Activated CD4-positive, alpha-beta memory T cell treated with anti-CD3 and anti-CD28 coated beads, Interleukin-2, amount 10 ng/mL, durations not matched to agents 7 days and 5 days (primary cell): Measurements from ENCODE around the gene KIAA1958. TPM values are rescaled to one million over a fixed set of nuclear protein-coding genes. Genes with fewer than 3 reads are reported as not detected.

Source experiments
- CTCF ChIA-PET: fragments of 350-600 bp; sonication (Branson Sonifier 250); formaldehyde crosslinking; loops from one replicate; lab custom pipeline; 2021; ENCODE audit warnings: antibody characterized with exemption, inconsistent platforms; lab: Charles Lee
- POLR2A ChIA-PET: fragments of 350-600 bp; sonication (Branson Sonifier 250); formaldehyde crosslinking; loops from one replicate; lab custom pipeline; 2021; ENCODE audit warnings: antibody characterized with exemption; lab: Charles Lee
- DNase-seq: peaks from one replicate; pipeline ENCODE4 v3.0.0-alpha.2; 2020
- H3K27ac Mint-ChIP-seq: one replicate; pipeline ENCODE4 v1.8.0; 2021; ENCODE audit warnings: mild to moderate bottlenecking, mixed read lengths
- H3K27me3 Mint-ChIP-seq: one replicate; pipeline ENCODE4 v1.8.0; 2021; ENCODE audit warnings: mixed read lengths
- H3K36me3 Mint-ChIP-seq: one replicate; pipeline ENCODE4 v1.8.0; 2021; ENCODE audit warnings: low read depth, mixed read lengths
- H3K4me1 Mint-ChIP-seq: one replicate; pipeline ENCODE4 v1.8.0; 2021; ENCODE audit warnings: mixed read lengths
- H3K4me3 Mint-ChIP-seq: one replicate; pipeline ENCODE4 v1.8.0; 2021; ENCODE audit warnings: mild to moderate bottlenecking, mixed read lengths
- H3K9me3 Mint-ChIP-seq: one replicate; pipeline ENCODE4 v1.8.0; 2021; ENCODE audit warnings: mixed read lengths
- total RNA-seq, 2 experiments: library from RNA; stranded (reverse); gene quantifications; one replicate each; pipeline ENCODE4 v1.2.3, GENCODE V29; 2021

KIAA1958 gene
- total RNA-seq, 2 experiments from 2014 or later: 6.9 to 7.4 TPM

DNA sequence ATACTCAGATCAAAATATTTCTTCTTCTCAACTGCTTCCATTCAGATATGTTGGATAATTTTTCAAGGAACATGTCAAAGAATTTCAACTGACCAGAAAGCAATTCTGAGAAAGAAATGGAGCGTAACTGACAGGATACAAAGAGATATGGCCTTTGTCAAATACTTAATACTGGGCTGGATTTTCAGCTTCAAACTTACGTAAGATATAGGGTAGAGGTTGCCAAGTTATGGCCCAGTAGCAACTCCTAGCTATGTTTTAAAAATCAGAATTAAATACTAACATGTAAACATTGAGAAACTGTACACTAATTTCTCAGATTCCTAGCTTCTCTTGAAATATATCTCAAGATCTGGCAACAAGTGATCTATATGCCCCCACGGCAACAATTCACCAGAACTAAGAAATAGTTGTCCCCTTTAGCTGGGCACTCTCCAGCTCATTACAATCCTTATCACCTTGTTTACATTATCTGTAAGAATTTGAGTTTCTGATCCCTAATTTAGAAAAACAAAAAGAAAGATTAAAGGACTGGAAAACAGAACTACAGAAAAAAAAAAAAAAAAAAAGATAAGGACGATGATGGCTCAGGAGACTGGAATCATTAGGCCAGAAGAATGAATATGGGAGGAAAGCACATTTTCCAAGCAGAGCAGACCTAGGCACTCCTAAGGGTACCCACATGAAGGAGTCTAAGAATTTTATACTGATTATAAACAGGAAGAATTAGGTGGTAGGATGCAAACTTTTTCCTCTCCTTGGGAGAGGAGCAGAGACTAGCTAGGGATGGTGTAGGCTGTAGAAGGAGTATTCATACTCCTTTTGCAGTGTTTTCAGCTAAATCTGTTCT, 208.3 kb downstream of the KIAA1958 start:
- POLR2A ChIA-PET: no interaction called here
- peaks cover 53% of the 10 kb centered on the region for H3K36me3 Mint-ChIP-seq

DNA sequence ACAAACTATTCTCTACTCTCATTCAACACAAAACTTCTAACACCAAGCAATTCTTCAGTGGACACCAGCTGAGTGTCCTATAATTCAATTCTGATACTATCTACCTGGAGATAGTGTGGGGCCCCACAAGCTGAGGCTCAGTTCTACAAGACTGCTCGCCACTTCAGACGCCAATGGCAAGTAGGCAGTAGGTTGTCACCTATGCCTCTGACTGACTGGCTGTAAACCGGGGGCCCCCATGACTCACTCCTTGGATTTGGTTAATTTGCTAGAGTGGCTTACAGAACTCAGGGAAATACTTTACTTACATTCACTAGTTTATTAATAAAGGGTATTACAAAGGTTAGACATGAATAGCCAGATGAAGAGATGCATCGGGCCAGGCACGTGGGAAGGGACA, 209.8 kb downstream of the KIAA1958 start:
- Mint-ChIP-seq H3K36me3 (peaks cover 46% of the 10 kb centered on the region), H3K27ac (no peak overlapping the region), H3K27me3 (no peaks in the 10 kb centered on the region), H3K4me1 (peaks cover 13% of the 10 kb centered on the region), H3K9me3 (no peaks in the 10 kb centered on the region), H3K4me3 (no peak overlapping the region)
- CTCF ChIA-PET: interaction anchor here (0.8 to 2.2 kb wide), 2 partner anchors 42 to 96 kb away, joined by 3 to 5 read pairs; no protein-coding TSS in a partner anchor
- DNase-seq: no peak
- POLR2A ChIA-PET: no interaction called here

More for the DNA sequence above, 208.3 kb downstream of the KIAA1958 start:
- no peaks in the 10 kb centered on the region for H3K9me3 Mint-ChIP-seq
- CTCF ChIA-PET: interaction anchor here (1.1 to 2.2 kb wide), 2 partner anchors 22 to 98 kb away, joined by 5 to 6 read pairs; partner anchors contain the start of gene INIP
- no peak for DNase-seq
- no peak overlapping the region for H3K4me3 Mint-ChIP-seq
- no peak overlapping the region for H3K27ac Mint-ChIP-seq
- H3K4me1 Mint-ChIP-seq: peaks cover 9% of the 10 kb centered on the region
- no peaks in the 10 kb centered on the region for H3K27me3 Mint-ChIP-seq

DNA sequence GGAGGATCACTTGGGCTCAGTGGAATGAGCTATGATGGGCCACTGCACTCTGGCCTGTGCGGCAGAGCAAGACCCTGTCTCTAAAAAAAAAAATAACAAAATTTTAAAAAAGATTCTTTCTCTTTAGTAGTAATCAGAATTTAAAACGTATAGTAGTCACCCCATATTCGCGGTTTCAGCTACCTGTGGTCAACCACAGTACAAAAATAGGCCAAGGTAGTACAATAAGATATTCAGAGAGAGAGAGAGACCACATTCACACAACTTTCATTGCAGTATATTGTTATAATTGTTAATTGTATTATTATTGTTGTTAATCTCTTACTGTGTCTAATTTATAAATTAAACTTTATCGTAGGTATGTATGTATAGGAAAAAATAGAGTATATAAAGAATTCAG, 212.6 kb downstream of the KIAA1958 start:
- POLR2A ChIA-PET: no interaction called here
- H3K9me3 Mint-ChIP-seq: no peaks in the 10 kb centered on the region
- H3K4me3 Mint-ChIP-seq: no peak overlapping the region
- CTCF ChIA-PET: no interaction called here
- no peaks in the 10 kb centered on the region for H3K27me3 Mint-ChIP-seq
- peaks cover 34% of the 10 kb centered on the region for H3K36me3 Mint-ChIP-seq
- DNase-seq: peak; percentile 39
- H3K27ac Mint-ChIP-seq: no peak overlapping the region
- peaks cover 13% of the 10 kb centered on the region for H3K4me1 Mint-ChIP-seq

DNA sequence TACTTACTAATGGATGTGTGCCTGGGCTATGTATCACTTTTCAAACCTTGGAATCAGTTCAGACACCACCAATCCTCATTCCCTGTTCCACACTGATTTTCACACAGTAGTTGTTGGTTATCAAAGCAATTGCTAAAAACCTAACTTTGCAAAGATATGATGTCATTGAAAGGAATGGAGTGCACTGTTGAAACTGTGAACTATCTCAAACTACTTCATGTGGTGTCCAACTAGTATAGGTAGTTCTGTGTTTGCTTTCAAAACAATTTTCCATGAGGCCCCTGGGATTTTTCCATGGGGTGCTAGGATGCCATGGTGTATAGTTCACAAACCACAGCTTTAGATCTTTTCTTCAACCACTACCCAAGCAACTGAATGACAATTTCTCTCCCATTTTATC, 213.5 kb downstream of the KIAA1958 start:
- Mint-ChIP-seq H3K36me3 (peaks cover 35% of the 10 kb centered on the region), H3K27ac (no peak overlapping the region), H3K4me1 (peaks cover 13% of the 10 kb centered on the region), H3K9me3 (no peaks in the 10 kb centered on the region), H3K4me3 (no peak overlapping the region), H3K27me3 (no peaks in the 10 kb centered on the region)
- POLR2A ChIA-PET: no interaction called here
- CTCF ChIA-PET: interaction anchor here (0.5 kb wide), 1 partner anchor 24 kb away, joined by 5 read pairs; no protein-coding TSS in a partner anchor
- no peak for DNase-seq

DNA sequence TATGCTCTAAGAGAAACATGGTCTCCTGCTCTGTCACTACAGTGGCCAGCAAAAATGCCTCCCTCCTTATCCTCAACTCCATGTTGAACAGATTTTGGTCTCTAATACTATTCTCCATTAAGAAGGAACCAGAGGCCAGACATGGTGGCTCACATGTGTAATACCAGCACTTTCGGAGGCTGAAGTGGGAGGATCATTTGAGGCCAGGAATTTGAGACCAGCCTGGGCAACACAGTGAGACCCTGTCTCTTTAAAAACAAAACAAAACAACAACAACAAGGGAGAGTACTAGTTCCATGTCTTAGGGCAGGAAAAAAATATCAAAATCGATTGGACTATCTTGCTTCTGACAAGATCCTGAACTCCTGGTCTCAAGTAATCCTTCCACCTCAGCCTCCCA, 216.7 kb downstream of the KIAA1958 start:
- Mint-ChIP-seq H3K4me3 (no peak overlapping the region), H3K27me3 (no peaks in the 10 kb centered on the region), H3K9me3 (no peaks in the 10 kb centered on the region), H3K36me3 (peaks cover 28% of the 10 kb centered on the region), H3K27ac (no peak overlapping the region), H3K4me1 (peaks cover 15% of the 10 kb centered on the region)
- DNase-seq: no peak
- CTCF ChIA-PET: no interaction called here
- POLR2A ChIA-PET: no interaction called here

- Mint-ChIP-seq H3K27ac (no peak overlapping the region), H3K36me3 (peaks cover 21% of the 10 kb centered on the region), H3K9me3 (no peaks in the 10 kb centered on the region), H3K4me1 (peaks cover 3% of the 10 kb centered on the region), H3K4me3 (no peak overlapping the region), H3K27me3 (no peaks in the 10 kb centered on the region)
- no peak for DNase-seq
- CTCF ChIA-PET: no interaction called here
- POLR2A ChIA-PET: no interaction called here
Observed at GRCh38 chr9:112705768-112706427, 219.3 kb downstream of the KIAA1958 start.

DNA sequence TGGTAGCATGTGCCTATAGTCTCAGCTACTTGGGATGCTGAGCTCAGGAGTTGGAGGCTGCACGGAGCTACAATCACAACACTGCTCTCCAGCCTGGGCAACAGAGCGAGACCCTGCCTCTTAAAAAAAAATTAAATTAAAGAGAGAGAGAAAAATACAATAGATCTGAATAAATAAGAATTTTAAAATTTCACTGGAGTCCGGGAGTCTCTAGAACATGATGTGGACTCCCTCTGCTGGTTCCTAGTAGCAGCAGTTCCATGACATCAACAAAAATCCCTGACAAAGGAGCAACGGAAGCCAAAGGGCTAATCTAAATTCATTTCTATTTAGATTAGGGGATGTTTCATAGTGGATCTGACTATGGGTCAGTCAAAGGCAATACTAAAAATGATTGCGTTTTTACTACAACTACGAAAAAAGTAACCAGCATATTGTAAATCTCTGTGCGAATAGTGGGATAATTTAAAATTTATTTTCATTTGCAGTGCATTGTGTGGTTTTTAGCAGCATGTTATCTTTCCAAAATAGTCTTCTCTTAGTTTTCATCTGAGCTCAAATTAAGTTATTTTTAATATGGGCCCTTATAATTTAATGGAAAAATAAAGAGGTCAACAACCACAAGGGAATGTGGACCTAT, 224.5 kb downstream of the KIAA1958 start:
- Mint-ChIP-seq H3K4me3 (no peak overlapping the region), H3K4me1 (peaks cover 26% of the 10 kb centered on the region), H3K27ac (no peak overlapping the region), H3K36me3 (peaks cover 30% of the 10 kb centered on the region), H3K27me3 (no peaks in the 10 kb centered on the region), H3K9me3 (no peaks in the 10 kb centered on the region)
- ChIA-PET POLR2A (no interaction called here), CTCF (interaction anchor here (1.0 to 1.5 kb wide), 2 partner anchors 82 to 331 kb away, joined by 3 to 4 read pairs; partner anchors contain the start of gene HSDL2)
- DNase-seq: no peak

DNA sequence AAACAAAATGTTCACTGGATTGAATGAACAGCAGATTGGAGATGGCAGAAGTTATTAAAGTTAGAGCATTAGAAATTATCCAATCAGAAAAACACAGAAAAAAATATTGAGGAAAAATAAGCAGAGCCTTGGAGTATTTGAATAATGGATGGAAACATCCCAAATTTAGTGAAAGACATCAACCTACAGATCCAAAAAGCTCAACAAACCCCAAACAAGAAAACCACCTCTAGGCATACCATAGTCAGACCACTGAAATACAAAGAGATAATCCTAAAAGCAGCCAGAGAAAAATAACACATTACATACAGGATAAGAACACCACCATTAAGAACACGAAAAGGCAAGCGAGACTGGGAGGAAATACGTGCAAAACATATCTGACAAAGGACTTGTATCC, 226.1 kb downstream of the KIAA1958 start:
- ChIA-PET POLR2A (interaction anchor here (0.9 kb wide), 1 partner anchor 43 kb away, joined by 3 read pairs; no protein-coding TSS in a partner anchor), CTCF (interaction anchor here (1.1 to 1.5 kb wide), 2 partner anchors 9 to 80 kb away, joined by 3 to 4 read pairs; no protein-coding TSS in a partner anchor)
- no peak overlapping the region for H3K4me3 Mint-ChIP-seq
- H3K27ac Mint-ChIP-seq: no peak overlapping the region
- no peaks in the 10 kb centered on the region for H3K9me3 Mint-ChIP-seq
- H3K27me3 Mint-ChIP-seq: no peaks in the 10 kb centered on the region
- peaks cover 28% of the 10 kb centered on the region for H3K36me3 Mint-ChIP-seq
- no peak for DNase-seq
- peaks cover 35% of the 10 kb centered on the region for H3K4me1 Mint-ChIP-seq

GRCh38 chr9:112717661-112718331, 231.2 kb downstream of the KIAA1958 start, which contains the start of gene INIP:
TSS of gene INIP (minus strand) at chr9:112718117. CDS start at chr9:112716485, 1,632 bp downstream.
- H3K4me1 Mint-ChIP-seq: peaks cover 43% of the 10 kb centered on the region
- peak within 1 kb of the TSS; percentile 94 for H3K4me3 Mint-ChIP-seq
- no peaks in the 10 kb centered on the region for H3K9me3 Mint-ChIP-seq
- ChIA-PET CTCF (interaction anchor here (0.6 to 2.2 kb wide), 18 partner anchors 13 to 643 kb away, joined by 3 to 15 read pairs (median 4); partner anchors contain the start of genes HSDL2 and SNX30), POLR2A (interaction anchor here (0.6 to 3.9 kb wide), 13 partner anchors 9 to 1056 kb away, joined by 3 to 49 read pairs (median 4); partner anchors contain the start of genes GNG10, HSDL2, KIAA1958 and SNX30)
- H3K27ac Mint-ChIP-seq: peak within 1 kb of the TSS; percentile 99
- DNase-seq: peak; percentile 98
- H3K36me3 Mint-ChIP-seq: peaks cover 8% of the 10 kb centered on the region
- H3K27me3 Mint-ChIP-seq: no peaks in the 10 kb centered on the region

Other genes starting within 250 kb of the KIAA1958 start
- gene PTBP3, start 153.2 kb upstream of the KIAA1958 start, total RNA-seq: 100 to 1,000 TPM; 177 TPM
- gene HSDL2, start 106.7 kb upstream of the KIAA1958 start, total RNA-seq: 10 to 100 TPM; 18.4 to 19.4 TPM
- 10 to 100 TPM; 36.1 to 38.1 TPM for gene INIP, start 231.3 kb downstream of the KIAA1958 start, total RNA-seq